Adrenal gland (tissue), 5 donors: ENCODE measurements around the gene APBB2.

ENCODE experiments used
- CTCF ChIP-seq, 6 experiments: fragments of 450-650 bp in 4 of 6; fragments of 200-600 bp in 2 of 6; sonication (generic) in 1 of 6; IDR thresholded peaks; 1 replicate in 5 of 6; 2 replicates in 1 of 6; pipeline versions ENCODE4 v1.5.1 to v1.8.0; 2016 to 2021; ENCODE audit warnings: antibody characterized with exemption in 6 of 6, mild to moderate bottlenecking in 2 of 6, moderate library complexity in 1 of 6
- POLR2A ChIP-seq, 2 donors: fragments of 450-650 bp; IDR thresholded peaks; one replicate each; pipeline ENCODE4 v1.6.1; 2017; ENCODE audit warnings: antibody characterized with exemption in 2 of 2, mild to moderate bottlenecking in 2 of 2, moderate library complexity in 1 of 2
- donor health status: DM: no; HTN: no; CAD: no.

GRCh38 chr4:41167191-41167590 is 47.2 kb downstream of the APBB2 start:
- no peak for TF ChIP-seq CTCF (IDR thresholded peaks at IDR 0.05)
- TF ChIP-seq POLR2A (IDR thresholded peaks at IDR 0.05): no peak
